Cardiac muscle cell (in vitro differentiated cells and primary cell): Measurements from ENCODE around the gene DHX40. TPM values are rescaled to one million over a fixed set of nuclear protein-coding genes. Genes with fewer than 3 reads are reported as not detected.

Experiments
- DNase-seq, 2 donors: peaks; one replicate each; pipeline versions ENCODE4 v3.0.0 to v3.0.0-alpha.2; 2010 to 2017; ENCODE audit warnings: low read depth in 1 of 2, low spot score in 1 of 2
- H3K27ac ChIP-seq: fragments of 200-600 bp; sonication (generic); 2 replicates; pipeline ENCODE4 v1.5.1; 2016
- H3K27me3 ChIP-seq: fragments of 200-600 bp; sonication (generic); 2 replicates; pipeline ENCODE4 v1.6.0; 2016; ENCODE audit warnings: control low read depth
- H3K36me3 ChIP-seq: fragments of 200-600 bp; sonication (generic); 2 replicates; pipeline ENCODE4 v1.5.1; 2016; ENCODE audit warnings: control low read depth
- H3K4me1 ChIP-seq: fragments of 200-600 bp; sonication (generic); 2 replicates; pipeline ENCODE4 v1.8.1; 2017; ENCODE audit warnings: low read depth, mild to moderate bottlenecking, mixed run types
- H3K4me3 ChIP-seq: fragments of 200-600 bp; sonication (generic); 2 replicates; pipeline ENCODE4 v1.5.1; 2016; ENCODE audit warnings: mild to moderate bottlenecking
- H3K9me3 ChIP-seq: fragments of 200-600 bp; sonication (generic); 2 replicates; pipeline ENCODE4 v1.5.1; 2017; ENCODE audit warnings: low read depth, mild to moderate bottlenecking, control low read depth
- CTCF ChIP-seq: IDR thresholded peaks from 2 replicates; pipeline ENCODE4 v1.5.1; 2012; ENCODE audit warnings: low read depth, mild to moderate bottlenecking, low read length
- polyA plus RNA-seq: library from polyadenylated mRNA; unstranded; fragments of >200 nt; fragmentation: Nextera tagmentation; extraction: Ambion mirVana; gene quantifications from 2 replicates; pipeline ENCODE4 v1.2.1, GENCODE V29; 2016
- total RNA-seq: library from RNA; depleted of rRNA; stranded (reverse); fragments of >200 nt; gene quantifications from 2 replicates; pipeline ENCODE4 v1.2.3, GENCODE V29; 2016

Gene DHX40
- total and polyA plus RNA-seq, 2 experiments from 2014 or later = 35.4 to 53.0 TPM

- DNase-seq = peak; percentile 95 to 99
- Histone ChIP-seq H3K4me3 (peak within 1 kb of the TSS; percentile 89), H3K4me1 (peaks cover 34% of the 10 kb centered on the region), H3K27ac (peak within 1 kb of the TSS; percentile 99), H3K9me3 (no peaks in the 10 kb centered on the region), H3K36me3 (no peaks in the 10 kb centered on the region), H3K27me3 (no peaks in the 10 kb centered on the region)
- TF ChIP-seq CTCF = no peak
Measured at GRCh38 chr17:59619298-59620063, 54.1 kb downstream of the DHX40 start, which contains the start of gene CLTC. Gene CLTC (plus strand): TSS chr17:59619895. CDS start chr17:59620132, 237 bp downstream.

DNA sequence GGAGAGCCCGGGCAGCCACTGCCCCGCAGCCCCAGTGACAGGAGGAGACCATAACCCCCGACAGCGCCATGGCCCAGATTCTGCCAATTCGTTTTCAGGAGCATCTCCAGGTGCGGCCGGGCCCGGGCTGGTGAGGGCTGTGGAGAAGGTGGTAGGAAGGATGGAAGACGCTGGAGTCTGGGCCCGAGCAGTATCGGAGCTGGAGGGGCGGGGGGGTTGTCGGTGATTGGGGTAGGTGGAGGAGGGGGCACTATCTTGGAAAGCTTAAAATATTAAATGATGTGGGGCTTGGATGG is 54.6 kb downstream of the DHX40 start:
- Histone ChIP-seq H3K4me3 (peak overlapping the region; percentile 89), H3K9me3 (no peaks in the 10 kb centered on the region), H3K27ac (peak overlapping the region; percentile 99), H3K36me3 (no peaks in the 10 kb centered on the region), H3K27me3 (no peaks in the 10 kb centered on the region), H3K4me1 (peaks cover 34% of the 10 kb centered on the region)
- TF ChIP-seq CTCF = no peak
- DNase-seq = no peak

DNA sequence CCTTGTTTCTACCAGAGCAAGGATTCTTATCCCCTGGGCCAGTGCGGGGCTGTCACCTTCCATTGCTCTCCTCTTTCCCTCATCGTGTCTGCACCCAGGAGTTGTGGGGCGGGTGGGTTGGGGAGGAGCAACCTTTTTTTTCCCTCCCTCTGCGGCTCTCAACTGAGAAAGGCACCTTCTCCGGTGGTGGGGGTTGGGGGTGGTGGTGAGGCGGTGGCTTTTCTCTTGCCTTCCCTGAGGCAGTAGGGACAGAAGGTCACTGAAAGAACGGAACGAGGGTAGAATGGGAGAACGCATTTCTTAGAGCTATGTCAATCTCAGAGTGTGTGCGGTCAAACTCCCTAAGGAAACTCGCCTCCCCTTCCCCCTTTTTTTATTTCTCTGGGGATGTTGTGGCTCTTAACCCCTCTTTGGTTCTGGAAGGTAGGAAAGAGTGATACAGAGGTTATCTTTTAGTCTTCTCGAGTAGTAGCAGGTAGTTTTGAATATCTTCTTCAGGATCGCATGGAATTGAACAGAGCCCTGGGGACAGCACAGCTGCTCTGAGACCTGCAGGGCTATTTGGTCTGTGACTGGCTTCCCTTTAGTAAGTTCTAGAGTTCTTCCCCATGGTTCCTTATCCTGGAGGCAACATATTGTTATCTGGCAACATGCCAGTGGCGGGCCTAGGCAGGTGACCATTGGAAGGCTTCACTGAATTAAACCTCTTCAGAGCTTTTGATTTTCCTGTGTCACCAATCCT is 55.3 kb downstream of the DHX40 start:
- peak overlapping the region; percentile 89 for H3K4me3 ChIP-seq
- no peaks in the 10 kb centered on the region for H3K27me3 ChIP-seq
- peaks cover 34% of the 10 kb centered on the region for H3K4me1 ChIP-seq
- no peaks in the 10 kb centered on the region for H3K36me3 ChIP-seq
- peak overlapping the region; percentile 99 for H3K27ac ChIP-seq
- no peak for TF ChIP-seq CTCF
- no peaks in the 10 kb centered on the region for H3K9me3 ChIP-seq
- peak; percentile 44 to 57 for DNase-seq

DNA sequence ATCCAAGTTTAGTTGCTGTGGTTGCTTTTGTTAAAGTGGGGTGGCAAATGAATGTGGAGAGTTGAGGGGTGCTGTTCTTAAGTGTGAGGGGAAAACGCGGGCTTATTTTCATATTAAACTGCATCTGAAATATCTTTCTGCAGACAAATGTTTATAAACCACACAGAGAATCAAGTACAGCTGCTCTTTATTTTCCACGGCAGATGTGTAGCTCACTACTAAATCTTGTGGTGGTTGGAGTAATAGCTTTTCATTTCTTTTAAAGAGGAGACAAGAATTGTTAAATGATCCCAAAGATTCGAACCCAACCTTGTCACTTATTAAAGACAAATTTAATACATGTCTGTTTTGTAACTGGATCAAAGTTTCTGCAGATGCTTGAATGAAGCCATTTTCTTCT is 56.4 kb downstream of the DHX40 start:
- TF ChIP-seq CTCF = no peak
- Histone ChIP-seq H3K4me3 (peak overlapping the region; percentile 89), H3K27ac (peak overlapping the region; percentile 99), H3K4me1 (peaks cover 34% of the 10 kb centered on the region), H3K9me3 (no peaks in the 10 kb centered on the region), H3K36me3 (no peaks in the 10 kb centered on the region), H3K27me3 (no peaks in the 10 kb centered on the region)
- no peak for DNase-seq

- no peak for TF ChIP-seq CTCF
- H3K4me3 ChIP-seq = no peak overlapping the region
- no peaks in the 10 kb centered on the region for H3K36me3 ChIP-seq
- no peaks in the 10 kb centered on the region for H3K27me3 ChIP-seq
- peaks cover 25% of the 10 kb centered on the region for H3K4me1 ChIP-seq
- H3K9me3 ChIP-seq = no peaks in the 10 kb centered on the region
- peak overlapping the region; percentile 99 for H3K27ac ChIP-seq
- no peak for DNase-seq
Measured at GRCh38 chr17:59623151-59623550, 57.7 kb downstream of the DHX40 start.
